CD4-positive, alpha-beta T cell treated with Interleukin-17A for 4 hours (primary cell): ENCODE measurements around the gene SF3B4.
A peak's percentile ranks its signal among the peaks of the same experiment; 100 is the strongest.
"Not testable (repeated sequence)": the region's sequence is repeated elsewhere in the genome, so short reads cannot be mapped to it uniquely, and the experiment has no call there.

ENCODE experiments used
- DNase-seq: peaks from one replicate; pipeline ENCODE4 v3.0.0-alpha.2; 2020; ENCODE audit warnings: mixed read lengths

Gene SF3B4, protein sequence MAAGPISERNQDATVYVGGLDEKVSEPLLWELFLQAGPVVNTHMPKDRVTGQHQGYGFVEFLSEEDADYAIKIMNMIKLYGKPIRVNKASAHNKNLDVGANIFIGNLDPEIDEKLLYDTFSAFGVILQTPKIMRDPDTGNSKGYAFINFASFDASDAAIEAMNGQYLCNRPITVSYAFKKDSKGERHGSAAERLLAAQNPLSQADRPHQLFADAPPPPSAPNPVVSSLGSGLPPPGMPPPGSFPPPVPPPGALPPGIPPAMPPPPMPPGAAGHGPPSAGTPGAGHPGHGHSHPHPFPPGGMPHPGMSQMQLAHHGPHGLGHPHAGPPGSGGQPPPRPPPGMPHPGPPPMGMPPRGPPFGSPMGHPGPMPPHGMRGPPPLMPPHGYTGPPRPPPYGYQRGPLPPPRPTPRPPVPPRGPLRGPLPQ

DNA sequence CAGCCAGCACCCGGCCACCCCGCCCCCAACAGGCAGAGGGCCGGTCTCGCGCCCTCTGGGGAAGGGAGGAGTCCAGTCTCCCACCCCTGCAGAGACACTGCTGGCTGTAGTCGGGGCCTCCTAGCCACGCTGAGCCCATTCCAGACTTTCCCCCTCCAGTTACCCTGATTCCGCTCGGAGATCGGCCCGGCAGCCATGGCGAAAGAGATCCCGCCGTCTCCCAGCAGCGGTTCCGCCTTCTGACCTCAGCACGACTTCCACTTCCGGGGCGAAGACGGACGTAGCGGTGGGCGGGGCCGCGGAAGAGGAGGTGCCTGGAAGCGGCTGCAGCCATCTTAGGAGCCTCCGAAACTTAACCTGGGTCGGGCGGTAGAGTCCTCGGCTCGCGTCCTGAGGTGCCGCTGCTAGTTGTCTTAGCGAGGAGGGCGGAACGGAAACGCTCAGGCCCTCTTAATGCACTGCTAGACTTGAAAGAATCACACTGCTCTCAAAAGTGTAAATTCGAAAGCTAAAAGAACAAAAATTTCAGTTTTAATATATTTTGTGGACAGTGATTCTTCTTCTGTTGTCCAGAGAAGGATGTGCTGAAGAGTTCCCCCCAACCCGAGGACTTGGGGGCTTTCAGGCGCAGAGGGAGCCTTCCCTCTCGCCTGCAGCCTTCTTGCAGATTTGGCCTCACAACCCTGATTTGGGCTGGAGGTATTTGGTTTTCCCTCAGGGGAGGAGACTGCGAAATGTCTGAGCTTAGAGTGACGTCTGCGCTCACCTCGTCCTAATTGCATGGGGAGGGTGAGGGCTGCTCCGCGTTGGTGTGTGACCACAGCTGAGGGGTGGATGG is at the start of gene SF3B4:
SF3B4 (minus strand) TSS at position 241 of the 838 bp plus-strand sequence; CDS start at position 197, 44 bp downstream.
- peak; percentile 97 for DNase-seq

DNA sequence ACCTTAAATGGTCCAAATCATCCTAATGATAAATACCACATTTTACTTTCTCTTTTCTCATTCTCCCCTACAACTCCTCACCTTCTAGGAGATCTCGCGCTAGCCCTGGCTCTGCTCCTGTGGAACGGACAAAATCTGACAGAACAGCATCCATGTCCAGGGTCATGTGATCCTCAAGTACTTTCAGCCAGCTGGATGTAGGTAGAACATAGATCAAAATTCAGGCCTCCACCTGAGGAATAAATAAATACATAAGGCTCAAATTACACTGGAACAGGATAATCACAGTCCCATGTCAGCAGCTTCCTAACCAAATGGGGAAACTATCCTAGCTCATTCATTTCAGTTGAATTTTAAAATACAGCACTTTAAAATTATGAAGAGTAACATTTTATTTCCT is 49.7 kb upstream of the SF3B4 start:
- no peak for DNase-seq

DNA sequence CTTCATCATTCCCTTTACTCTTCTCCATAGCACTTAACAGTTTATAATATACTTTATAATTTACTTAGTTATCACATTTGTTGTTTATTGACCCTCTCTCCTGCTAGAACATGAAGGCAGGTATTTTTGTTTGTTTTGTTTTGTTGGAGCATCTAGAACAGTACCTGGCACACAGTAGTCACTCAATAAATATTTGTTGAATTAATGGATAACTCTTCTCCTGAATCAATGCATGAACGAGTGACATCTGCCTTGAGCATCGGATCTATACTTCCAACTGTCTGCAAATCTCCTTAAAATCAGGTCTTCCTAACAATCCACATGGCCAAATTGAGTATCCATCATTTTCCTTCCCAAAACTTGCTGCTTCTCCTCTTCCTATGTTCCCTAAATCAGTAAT is 44.9 kb upstream of the SF3B4 start:
- no peak for DNase-seq

DNA sequence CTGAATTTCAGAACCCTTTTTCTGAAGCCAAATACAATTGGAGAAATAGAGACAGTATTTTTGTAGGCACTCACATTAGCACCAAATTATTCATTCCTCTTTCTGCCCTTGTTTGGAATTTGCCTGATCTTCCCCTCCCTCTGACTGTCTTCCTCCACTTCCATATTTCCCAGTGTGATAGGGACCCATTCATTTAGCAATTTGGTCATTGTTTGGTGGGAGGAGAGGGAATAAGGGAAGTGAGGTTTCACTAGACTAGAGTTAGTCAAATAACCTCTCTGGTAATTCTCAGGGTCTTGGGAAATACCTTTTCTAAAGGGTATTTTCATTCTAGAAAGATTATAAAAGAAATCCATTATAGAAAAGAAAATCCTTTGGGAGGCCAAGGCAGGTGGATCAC is 40.0 kb upstream of the SF3B4 start:
- no peak for DNase-seq

DNA sequence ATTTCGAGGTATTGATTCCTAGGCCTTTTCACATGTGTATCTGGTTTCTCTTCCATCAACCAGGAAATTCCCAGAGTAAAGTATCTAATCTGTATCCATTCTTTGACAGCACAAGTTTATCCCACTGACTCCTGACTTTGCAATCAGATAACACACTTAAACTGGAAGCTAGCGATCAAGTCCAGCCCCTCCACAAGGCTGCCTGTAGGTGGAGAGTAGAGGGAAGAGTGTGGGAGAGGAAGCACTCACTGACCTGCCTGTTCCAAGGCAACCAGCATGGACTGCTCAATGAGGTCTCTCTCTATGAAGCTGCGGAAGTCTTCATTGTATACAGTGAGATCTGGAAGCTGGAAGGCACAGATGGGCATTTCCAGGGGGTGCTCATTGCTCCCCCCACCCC is 39.4 kb upstream of the SF3B4 start:
- DNase-seq, result no peak

DNA sequence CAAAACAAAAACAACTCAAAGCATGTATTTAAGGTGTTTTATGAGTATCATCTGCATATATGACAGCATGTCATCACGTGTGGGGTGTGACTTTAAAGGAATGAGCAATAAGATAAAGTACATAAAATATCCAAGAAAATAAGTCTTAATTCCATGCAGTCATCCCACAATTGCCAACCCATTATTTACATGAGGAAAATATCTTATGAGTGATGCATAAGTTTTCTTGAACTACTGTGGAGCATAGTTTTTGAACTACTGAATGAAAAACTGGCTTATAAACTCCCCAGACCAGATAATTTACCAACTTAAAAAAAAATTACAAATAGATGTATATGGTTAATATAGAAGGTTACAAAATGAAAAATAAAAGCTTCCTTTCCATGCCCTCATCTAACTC is 38.8 kb upstream of the SF3B4 start:
- DNase-seq, result no peak

DNA sequence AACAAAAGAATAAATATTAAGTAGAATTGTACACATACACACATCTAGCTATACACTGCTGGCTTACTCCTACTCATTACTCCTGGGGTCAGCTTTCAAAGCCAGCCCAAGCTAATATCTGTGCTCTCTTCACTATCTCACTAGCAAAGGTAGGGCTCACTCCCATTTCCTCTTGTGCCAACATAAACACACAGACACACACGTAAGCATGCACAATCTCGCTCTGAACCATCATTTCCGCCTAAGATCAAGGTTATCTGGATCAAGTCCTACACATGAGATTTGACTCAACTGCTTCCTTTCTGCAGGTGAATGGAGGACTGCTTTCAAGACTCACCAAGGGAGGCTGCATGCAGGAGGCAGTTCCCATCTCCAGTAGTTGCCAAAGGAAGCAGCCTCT is 37.8 kb upstream of the SF3B4 start:
- peak; percentile 7 for DNase-seq

DNA sequence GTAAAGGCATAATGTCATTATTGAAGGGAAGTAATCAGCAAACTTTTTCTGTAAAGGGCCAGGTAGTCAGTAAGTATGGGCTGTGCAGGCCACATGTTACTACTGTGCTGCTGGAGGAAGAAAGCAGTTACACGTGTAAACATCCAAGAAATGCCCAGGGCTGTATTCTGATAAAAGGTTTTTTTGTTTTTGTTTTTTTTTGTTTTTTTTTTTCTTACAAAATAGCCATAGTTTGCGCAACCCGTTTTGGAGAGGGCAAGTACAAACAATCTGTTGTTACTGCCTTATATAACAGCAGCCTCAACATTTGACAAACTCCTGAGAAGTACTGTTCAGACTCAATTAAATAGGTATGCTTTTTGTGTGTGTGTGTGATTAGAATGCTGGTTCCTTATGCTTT is 35.8 kb upstream of the SF3B4 start:
- no peak for DNase-seq

DNA sequence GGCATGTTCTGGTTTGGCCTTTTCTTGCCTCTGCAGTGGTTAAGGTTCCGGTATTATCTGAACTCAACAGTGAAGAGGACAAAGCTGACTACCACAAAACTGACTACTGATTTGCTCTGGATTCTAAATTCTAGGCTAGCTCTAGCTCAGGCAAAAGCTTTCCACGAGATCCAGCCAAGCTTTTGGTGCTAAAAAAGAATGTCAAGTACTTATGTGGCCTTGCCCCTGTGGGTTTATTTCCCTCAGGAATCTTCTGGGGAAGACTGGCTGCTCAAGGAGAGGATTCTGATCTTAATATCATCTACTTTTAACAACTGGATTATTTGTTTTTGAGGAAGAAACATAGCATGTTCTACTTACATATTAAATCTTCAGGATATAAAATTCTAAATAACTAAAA is 35.1 kb upstream of the SF3B4 start:
- no peak for DNase-seq

DNA sequence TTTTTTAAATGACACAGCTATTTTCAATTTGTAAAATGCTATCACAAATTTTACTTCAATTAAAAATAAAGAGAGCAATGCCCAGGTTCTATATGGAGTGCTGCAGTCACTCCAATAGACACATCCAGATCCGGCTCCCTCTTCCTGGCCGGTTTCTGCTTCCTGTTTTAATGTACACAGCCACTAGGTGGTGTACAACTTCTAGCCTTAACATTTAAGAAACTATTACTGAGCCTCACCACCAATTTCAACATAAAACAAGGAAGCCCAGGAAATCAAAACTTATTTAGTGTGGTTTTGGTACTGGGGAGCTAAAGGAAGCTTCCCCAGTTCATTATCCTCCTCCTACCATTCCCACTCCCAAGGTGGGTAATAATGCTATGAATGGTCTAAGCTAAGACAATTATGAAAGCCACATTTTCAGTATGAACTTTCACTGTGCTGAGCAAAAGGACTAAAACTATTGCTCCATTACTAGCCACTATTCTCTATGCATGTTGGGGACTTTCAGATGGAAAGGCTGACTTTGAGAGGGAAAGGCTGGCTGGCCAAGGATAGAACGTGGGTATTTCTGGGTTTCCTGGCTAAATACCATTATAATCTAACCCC is 34.5 kb upstream of the SF3B4 start:
- DNase-seq, result peak; percentile 51

DNA sequence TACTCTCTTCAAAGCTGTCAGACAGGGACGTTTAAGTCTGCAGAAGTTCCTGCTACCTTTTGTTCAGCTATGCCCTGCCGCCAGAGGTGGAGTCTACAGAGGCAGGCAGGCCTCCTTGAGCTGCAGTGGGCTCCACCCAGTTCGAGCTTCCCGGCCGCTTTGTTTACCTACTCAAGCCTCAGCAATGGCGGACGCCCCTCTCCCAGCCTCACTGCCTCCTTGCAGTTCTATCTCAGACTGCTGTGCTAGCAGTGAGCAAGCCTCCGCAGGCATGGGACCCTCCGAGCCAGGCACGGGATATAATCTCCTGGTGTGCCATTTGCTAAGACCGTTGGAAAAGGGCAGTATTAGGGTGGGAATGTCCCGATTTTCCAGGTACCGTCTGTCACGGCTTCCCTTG is 29.9 kb upstream of the SF3B4 start:
- DNase-seq, result not testable (repeated sequence)

DNA sequence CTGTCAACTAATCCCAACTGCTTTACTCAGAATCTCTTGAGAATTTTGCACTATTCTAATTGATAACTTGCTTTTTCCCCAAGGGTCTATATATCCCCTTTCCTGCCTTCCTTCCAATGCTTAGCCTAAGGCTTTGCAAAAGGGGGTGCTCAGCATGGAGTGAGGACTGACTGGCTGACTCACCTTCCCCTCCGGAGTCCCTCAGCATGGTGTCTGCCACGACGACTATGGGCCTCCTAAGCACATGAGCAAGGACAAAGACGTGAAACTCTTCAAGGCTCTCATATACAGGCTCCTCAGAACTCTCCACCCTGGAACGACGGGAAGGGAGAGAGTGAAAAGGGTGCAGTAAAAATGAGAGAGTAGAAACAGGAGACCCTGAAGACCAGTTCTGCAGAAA is 22.3 kb upstream of the SF3B4 start:
- no peak for DNase-seq

DNA sequence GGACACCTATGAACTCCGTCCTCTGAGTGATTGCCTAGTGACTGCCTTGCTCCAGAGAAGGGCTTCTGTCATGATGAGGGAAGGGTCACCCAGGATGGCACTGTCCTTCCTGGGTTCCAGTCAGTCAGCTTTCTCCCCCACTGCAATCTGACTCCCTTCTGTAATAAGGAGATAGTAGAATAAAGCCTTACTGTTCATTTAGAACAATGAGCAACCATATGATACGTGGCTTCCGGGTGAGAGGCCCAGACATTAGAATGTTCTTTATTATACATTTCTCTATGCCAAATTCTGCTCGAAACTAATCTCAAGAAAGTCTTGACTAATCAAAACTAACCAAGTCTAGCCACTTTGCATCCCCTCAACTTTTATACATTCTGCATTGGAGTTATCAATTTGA is 17.6 kb upstream of the SF3B4 start:
- no peak for DNase-seq

DNA sequence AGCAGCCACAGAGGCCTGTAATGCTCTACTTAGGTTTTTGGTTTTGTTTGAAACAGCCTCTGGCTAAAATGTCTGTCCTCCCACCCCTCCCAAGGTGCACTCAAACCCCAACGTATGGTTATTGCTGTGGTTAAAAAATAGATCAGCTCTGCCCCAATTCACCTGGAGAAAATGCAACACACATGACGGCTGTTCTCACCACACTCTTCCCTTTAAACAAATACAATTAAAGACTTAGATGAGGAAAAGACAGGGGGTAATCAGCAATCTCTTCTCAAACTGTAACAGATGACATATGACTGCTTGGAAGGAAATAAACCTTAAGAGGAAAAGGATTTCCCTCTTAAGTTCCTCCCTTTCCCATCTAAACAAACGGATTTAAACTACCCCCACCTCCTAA is 15.3 kb upstream of the SF3B4 start:
- DNase-seq, result no peak

DNA sequence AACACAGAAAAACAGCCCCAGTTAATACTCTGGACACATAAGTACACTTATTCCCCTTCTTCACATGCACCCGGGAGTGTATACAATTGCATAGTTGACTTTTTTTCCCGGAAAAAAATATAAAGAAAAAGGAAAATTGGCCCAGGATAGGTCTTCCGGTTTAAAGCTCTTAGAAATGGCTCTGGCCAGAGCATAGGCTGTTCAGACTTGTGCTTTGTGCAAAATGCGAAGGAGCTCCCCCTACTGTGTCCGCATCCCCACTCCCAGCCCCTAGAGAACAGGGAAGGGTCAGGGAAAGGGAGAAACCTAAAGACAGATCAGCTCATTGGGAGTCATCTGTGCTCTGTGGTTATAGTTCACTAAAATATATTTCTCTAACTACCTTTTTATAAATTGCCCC is 14.6 kb upstream of the SF3B4 start:
- DNase-seq, result no peak

DNA sequence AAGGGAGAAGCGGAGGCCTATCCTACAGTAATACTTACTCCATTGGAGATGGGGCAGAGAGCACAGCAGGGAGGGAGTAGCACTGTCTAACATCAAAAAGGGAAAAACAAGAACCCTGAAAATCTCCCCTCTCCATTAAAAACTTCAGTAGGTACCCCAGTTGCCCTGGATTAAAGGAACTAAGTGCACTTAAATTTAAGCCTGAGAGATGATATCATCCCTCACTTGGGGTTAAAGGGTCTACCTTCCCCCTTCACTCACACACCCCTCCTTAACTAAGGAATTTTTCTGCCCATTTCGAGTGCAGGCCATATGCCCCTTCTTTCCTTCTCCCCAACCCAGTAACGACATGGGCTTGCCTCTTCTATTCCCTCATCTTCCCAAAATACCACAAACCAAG is 12.8 kb upstream of the SF3B4 start:
- no peak for DNase-seq

DNA sequence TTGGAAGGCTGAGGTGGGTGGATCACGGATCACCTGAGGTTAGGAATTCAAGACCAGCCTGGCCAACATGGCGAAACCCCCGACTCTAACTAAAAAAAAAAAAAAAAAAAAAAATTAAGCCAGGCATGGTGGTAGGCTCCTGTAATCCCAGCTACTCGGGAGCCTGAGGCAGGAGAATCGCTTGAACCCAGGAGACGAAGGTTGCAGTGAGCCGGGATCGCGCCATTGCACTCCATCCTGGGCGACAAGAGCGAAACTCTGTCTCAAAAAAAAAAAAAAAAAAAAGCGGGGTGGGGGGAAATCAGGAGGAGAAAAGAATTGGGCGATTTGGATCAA is 11.0 kb upstream of the SF3B4 start:
- not testable (repeated sequence) for DNase-seq

DNA sequence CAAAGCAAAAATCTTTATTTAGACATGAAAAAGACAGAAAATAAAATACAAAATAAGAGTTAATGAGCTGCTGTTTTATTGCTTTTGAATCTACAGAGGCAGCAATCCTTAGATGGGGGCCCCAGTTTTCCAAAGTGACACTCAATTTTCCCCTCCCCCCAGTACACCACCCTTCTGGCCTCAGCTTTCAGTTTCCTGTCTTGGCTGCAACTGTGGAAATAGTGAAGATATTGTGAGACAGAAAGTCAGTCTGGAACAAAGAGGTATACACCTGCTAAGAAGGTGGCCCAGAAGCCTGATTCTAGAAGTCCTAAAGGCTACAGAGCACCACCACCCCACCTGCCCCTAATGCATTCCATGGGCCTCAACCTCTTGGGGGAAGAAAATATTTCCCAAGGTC is 10.2 kb upstream of the SF3B4 start:
- DNase-seq, result no peak

DNA sequence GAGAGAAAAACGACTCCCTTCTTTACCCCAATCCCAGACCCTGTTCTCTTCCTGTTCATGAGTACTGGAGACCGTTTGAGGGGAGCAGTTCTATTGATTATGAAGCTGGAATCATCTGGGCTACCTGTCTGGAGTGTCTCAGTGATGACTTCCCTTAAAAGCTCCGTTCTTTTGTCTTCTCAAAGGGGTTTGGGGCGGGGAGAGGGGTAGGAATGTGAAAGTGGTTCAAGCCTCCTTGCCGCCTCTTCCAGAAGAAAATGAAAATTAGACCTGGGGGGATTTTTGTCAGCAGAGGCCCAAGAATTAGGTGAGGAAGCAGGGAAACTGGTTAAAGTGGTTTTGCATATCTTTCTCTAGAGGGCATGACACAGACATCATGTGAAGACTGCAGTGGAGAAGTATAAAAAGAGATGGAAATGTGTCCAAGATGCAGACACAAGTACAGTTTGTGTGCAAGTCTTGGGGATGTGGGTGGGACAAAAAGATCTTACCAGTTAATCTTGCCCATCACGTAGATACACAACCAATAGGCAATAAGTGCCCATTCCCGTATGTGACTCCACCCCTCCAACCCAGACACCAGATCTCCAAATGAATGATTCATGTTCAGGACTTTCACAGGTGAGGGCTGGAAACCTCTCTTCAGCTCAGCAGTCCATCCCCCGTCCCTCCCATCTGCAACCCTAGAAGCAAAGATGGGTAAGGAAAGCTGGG is 9.5 kb upstream of the SF3B4 start:
- no peak for DNase-seq

DNA sequence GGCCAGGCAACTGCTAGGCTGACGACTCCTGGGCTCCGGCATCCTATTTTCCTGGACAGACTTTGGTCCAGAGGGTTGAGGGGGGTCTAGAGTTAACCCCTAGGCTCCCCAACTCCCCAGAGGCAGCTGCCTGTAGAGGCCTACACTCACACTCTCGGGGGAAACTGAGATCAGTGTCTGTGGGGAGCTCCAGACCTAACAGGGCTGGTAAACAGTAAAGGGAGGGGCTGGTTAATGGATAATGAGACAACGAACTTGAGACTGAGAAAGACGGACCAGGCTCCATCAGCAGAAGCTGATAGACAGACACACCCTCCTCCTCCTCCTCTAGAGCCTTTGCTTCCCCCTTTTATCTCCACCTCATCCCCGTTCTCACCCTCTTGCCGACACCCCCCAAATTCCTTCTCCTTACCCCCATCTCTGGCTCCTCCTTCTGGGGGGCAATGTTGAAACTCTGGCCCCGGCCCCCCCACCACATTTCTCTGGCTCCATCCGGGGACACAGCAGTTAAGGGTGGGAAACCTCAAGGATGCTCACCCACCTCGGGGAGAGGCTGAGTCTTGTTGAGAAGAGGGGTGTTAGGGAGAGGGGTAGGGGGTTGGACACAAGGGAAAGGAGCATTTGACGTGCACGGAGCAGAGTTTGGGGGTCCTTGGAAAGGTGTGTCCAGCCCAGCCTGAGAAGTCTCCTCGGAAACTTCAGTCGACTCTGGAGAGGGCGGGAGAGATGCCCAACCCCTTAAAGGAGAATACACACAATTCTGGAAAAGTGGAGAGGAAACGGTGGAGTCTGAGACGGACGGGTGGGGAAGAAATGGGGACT is 8.8 kb upstream of the SF3B4 start, which contains the start of gene MTMR11:
MTMR11 (minus strand) TSS at position 710 of the 822 bp plus-strand sequence; CDS start at position 478, 232 bp downstream.
- no peak for DNase-seq

DNA sequence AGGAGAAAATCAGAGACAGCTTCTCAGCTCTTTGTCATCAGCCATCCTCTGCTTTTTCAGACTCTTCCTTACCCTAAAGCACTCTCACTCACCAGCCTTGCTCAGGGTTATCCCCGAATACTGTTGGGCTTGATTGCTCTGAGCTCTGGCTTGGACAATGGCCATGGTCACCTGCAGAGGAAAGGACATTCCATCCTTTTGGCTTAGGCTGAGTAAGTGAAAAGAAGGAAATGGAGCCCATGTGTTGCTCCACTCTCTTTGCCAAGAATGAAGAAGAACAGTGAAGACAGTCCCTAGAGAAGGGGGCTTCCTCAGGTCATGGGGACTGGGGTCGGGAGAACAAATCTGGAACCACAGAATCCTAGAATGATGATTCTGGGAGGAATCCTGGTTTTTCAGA is 6.8 kb upstream of the SF3B4 start:
- no peak for DNase-seq

DNA sequence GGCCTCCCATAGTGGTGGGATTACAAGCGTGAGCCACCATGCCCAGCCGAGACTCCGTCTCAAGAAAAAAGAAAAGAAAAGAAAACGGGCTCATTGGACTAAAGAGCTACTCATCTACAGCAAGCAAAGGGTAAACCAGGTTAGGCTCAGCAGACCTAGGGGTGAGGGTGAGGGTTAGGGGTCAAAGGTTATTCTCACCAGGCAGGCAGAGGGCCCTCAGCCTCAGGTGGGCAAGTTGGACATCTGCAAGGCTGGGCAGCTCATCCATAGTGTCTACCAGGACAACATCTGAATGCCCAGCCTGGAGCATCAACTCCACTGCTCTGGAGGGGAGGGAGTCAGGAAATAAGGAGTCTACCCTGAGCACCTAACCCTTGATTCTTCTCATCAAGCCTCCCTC is 5.6 kb upstream of the SF3B4 start:
- DNase-seq, result no peak
